ENCODE measurements around the gene SPTAN1.

SPTAN1 gene

DNA sequence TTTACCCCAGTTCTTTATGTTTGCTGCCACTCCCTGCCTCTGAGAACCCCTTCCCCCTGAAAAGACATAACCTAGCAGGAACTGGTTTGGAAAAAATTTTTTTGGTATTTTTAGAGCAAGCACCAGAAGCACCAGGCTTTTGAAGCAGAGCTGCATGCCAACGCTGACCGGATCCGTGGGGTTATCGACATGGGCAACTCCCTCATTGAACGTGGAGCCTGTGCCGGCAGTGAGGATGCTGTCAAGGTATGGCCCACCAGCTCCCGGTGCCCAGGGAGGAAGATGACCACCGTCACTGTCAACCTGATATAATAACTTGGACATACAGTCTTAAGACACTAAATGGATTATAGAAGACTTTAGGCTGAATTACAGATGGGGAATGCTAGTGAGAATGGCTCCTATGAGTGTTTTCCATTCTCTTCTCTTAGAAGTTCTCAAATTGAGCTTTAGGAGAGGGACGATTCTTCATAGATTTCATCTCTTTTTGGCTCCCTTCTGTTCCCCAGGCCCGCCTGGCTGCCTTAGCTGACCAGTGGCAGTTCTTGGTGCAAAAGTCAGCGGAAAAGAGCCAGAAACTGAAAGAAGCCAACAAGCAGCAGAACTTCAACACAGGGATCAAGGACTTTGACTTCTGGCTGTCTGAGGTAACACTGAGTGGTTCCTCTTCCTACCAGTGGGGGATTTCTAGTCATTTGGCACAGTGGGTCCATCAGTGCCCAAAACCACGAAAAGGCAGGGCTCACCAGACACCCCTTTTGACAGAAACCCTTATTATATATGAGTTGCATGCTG, 59.4 kb downstream of the SPTAN1 start:
- Histone ChIP-seq H4K91ac (ENCODE audit: low read depth, low read length, poor library complexity) (no peak overlapping the region), H3K9ac (ENCODE audit: low read depth, low read length, poor library complexity) (no peak overlapping the region), H3K4ac (ENCODE audit: low read length) (no peak overlapping the region), H3K27ac (replicated peaks; ENCODE audit: low read length) (no peak overlapping the region), H3K23ac (ENCODE audit: low read depth, low read length, poor library complexity) (no peak overlapping the region), H3K4me1 (ENCODE audit: control insufficient read depth in 2 of 2, insufficient read depth in 1 of 2, low read depth in 1 of 2, low read length in 2 of 2) (no peaks in the 10 kb centered on the region), H2BK15ac (ENCODE audit: low read length) (no peak overlapping the region), H3K4me2 (ENCODE audit: insufficient read depth, low read length, poor library complexity, severe bottlenecking) (no peak overlapping the region), H3K27me3 (ENCODE audit: control insufficient read depth in 3 of 3, insufficient read depth in 3 of 3, low read depth in 1 of 3, low read length in 3 of 3) (no peaks in the 10 kb centered on the region), H2BK12ac (ENCODE audit: low read length) (no peak overlapping the region), H2BK120ac (ENCODE audit: low read depth, low read length) (no peak overlapping the region), H2AFZ (ENCODE audit: low read length) (no peak overlapping the region), H3K79me1 (ENCODE audit: low read depth, low read length) (no peaks in the 10 kb centered on the region), H2AK5ac (ENCODE audit: low read depth, low read length) (no peak overlapping the region), H3K9me3 (replicated peaks in 1 of 2; ENCODE audit: control insufficient read depth in 2 of 2, insufficient read depth in 1 of 2, low read depth in 1 of 2, low read length in 2 of 2) (no peaks in the 10 kb centered on the region), H3K14ac (ENCODE audit: low read length) (no peak overlapping the region), H3K36me3 (replicated peaks in 1 of 2; ENCODE audit: control insufficient read depth in 2 of 2, insufficient read depth in 2 of 2, low read length in 2 of 2) (peaks cover 55 to 99% of the 10 kb centered on the region in 2 donors), H3K4me3 (ENCODE audit: low read length in 2 of 2) (no peak overlapping the region), H3K18ac (ENCODE audit: low read length) (no peak overlapping the region), H4K8ac (ENCODE audit: low read depth, low read length) (no peak overlapping the region), H2BK5ac (ENCODE audit: low read length) (no peak overlapping the region)
- WGBS, 2 donors (ENCODE audit: extremely low coverage in 2 of 2, insufficient read length in 2 of 2, insufficient replicate concordance in 1 of 2), result no CpG with 5 or more reads among the region's 12 CpGs
- no peak for DNase-seq (ENCODE audit: low spot score)

GRCh38 chr9:128614728-128615127, 62.3 kb downstream of the SPTAN1 start:
- H2AK5ac ChIP-seq (ENCODE audit: low read depth, low read length), result no peak overlapping the region
- no CpG with 5 or more reads among the region's 1 CpG for WGBS, 2 donors (ENCODE audit: extremely low coverage in 2 of 2, insufficient read length in 2 of 2, insufficient replicate concordance in 1 of 2)
- no peak overlapping the region for H3K27ac ChIP-seq (replicated peaks; ENCODE audit: low read length)
- H3K36me3 ChIP-seq (replicated peaks in 1 of 2; ENCODE audit: control insufficient read depth in 2 of 2, insufficient read depth in 2 of 2, low read length in 2 of 2), result peaks cover 61 to 98% of the 10 kb centered on the region in 2 donors
- H2BK120ac ChIP-seq (ENCODE audit: low read depth, low read length), result no peak overlapping the region
- H3K4me2 ChIP-seq (ENCODE audit: insufficient read depth, low read length, poor library complexity, severe bottlenecking), result no peak overlapping the region
- no peak overlapping the region for H2BK12ac ChIP-seq (ENCODE audit: low read length)
- no peak overlapping the region for H2BK15ac ChIP-seq (ENCODE audit: low read length)
- no peaks in the 10 kb centered on the region for H3K79me1 ChIP-seq (ENCODE audit: low read depth, low read length)
- H3K4ac ChIP-seq (ENCODE audit: low read length), result no peak overlapping the region
- H3K27me3 ChIP-seq (ENCODE audit: control insufficient read depth in 3 of 3, insufficient read depth in 3 of 3, low read depth in 1 of 3, low read length in 3 of 3), result no peaks in the 10 kb centered on the region
- H3K4me3 ChIP-seq (ENCODE audit: low read length in 2 of 2), result no peak overlapping the region
- no peak overlapping the region for H2BK5ac ChIP-seq (ENCODE audit: low read length)
- H4K8ac ChIP-seq (ENCODE audit: low read depth, low read length), result no peak overlapping the region
- DNase-seq (ENCODE audit: low spot score), result no peak
- no peak overlapping the region for H3K23ac ChIP-seq (ENCODE audit: low read depth, low read length, poor library complexity)
- no peak overlapping the region for H4K91ac ChIP-seq (ENCODE audit: low read depth, low read length, poor library complexity)
- no peaks in the 10 kb centered on the region for H3K4me1 ChIP-seq (ENCODE audit: control insufficient read depth in 2 of 2, insufficient read depth in 1 of 2, low read depth in 1 of 2, low read length in 2 of 2)
- H3K14ac ChIP-seq (ENCODE audit: low read length), result no peak overlapping the region
- H2AFZ ChIP-seq (ENCODE audit: low read length), result no peak overlapping the region
- no peaks in the 10 kb centered on the region for H3K9me3 ChIP-seq (replicated peaks in 1 of 2; ENCODE audit: control insufficient read depth in 2 of 2, insufficient read depth in 1 of 2, low read depth in 1 of 2, low read length in 2 of 2)
- no peak overlapping the region for H3K18ac ChIP-seq (ENCODE audit: low read length)
- H3K9ac ChIP-seq (ENCODE audit: low read depth, low read length, poor library complexity), result no peak overlapping the region

- no peaks in the 10 kb centered on the region for H3K27me3 ChIP-seq (ENCODE audit: control insufficient read depth in 3 of 3, insufficient read depth in 3 of 3, low read depth in 1 of 3, low read length in 3 of 3)
- DNase-seq (ENCODE audit: low spot score), result no peak
- H3K4me1 ChIP-seq (ENCODE audit: control insufficient read depth in 2 of 2, insufficient read depth in 1 of 2, low read depth in 1 of 2, low read length in 2 of 2), result no peaks in the 10 kb centered on the region
- WGBS, 2 donors (ENCODE audit: extremely low coverage in 2 of 2, insufficient read length in 2 of 2, insufficient replicate concordance in 1 of 2), result no CpG with 5 or more reads among the region's 12 CpGs
- no peak overlapping the region for H2AFZ ChIP-seq (ENCODE audit: low read length)
- H4K91ac ChIP-seq (ENCODE audit: low read depth, low read length, poor library complexity), result no peak overlapping the region
- H2AK5ac ChIP-seq (ENCODE audit: low read depth, low read length), result no peak overlapping the region
- peaks cover 61 to 98% of the 10 kb centered on the region in 2 donors for H3K36me3 ChIP-seq (replicated peaks in 1 of 2; ENCODE audit: control insufficient read depth in 2 of 2, insufficient read depth in 2 of 2, low read length in 2 of 2)
- no peaks in the 10 kb centered on the region for H3K79me1 ChIP-seq (ENCODE audit: low read depth, low read length)
- no peak overlapping the region for H3K4me3 ChIP-seq (ENCODE audit: low read length in 2 of 2)
- no peak overlapping the region for H3K18ac ChIP-seq (ENCODE audit: low read length)
- H2BK15ac ChIP-seq (ENCODE audit: low read length), result no peak overlapping the region
- H3K9ac ChIP-seq (ENCODE audit: low read depth, low read length, poor library complexity), result peak overlapping the region; percentile 34
- no peak overlapping the region for H3K4ac ChIP-seq (ENCODE audit: low read length)
- H2BK120ac ChIP-seq (ENCODE audit: low read depth, low read length), result no peak overlapping the region
- H2BK5ac ChIP-seq (ENCODE audit: low read length), result no peak overlapping the region
- no peak overlapping the region for H2BK12ac ChIP-seq (ENCODE audit: low read length)
- H4K8ac ChIP-seq (ENCODE audit: low read depth, low read length), result no peak overlapping the region
- H3K9me3 ChIP-seq (replicated peaks in 1 of 2; ENCODE audit: control insufficient read depth in 2 of 2, insufficient read depth in 1 of 2, low read depth in 1 of 2, low read length in 2 of 2), result no peaks in the 10 kb centered on the region
- no peak overlapping the region for H3K23ac ChIP-seq (ENCODE audit: low read depth, low read length, poor library complexity)
- H3K14ac ChIP-seq (ENCODE audit: low read length), result no peak overlapping the region
- H3K27ac ChIP-seq (replicated peaks; ENCODE audit: low read length), result no peak overlapping the region
- no peak overlapping the region for H3K4me2 ChIP-seq (ENCODE audit: insufficient read depth, low read length, poor library complexity, severe bottlenecking)
Measured at GRCh38 chr9:128615571-128615970, 63.2 kb downstream of the SPTAN1 start.

DNA sequence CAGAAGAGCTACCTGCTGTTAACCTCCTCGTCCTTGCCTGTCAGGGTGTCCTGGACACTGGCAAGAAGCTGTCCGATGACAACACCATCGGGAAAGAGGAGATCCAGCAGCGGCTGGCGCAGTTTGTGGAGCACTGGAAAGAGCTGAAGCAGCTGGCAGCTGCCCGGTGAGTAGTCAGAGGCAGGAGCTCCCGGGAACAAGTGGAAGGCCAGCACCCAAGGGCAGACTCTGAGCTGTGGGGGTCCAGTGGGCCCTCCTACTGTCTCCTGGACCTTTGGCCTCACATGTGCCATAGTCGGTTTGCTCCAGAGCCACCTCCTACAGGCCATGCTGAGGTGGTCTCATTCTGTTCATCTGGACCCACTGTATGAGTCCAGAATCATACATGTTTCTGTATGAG, 65.6 kb downstream of the SPTAN1 start:
- Histone ChIP-seq H3K4me2 (ENCODE audit: insufficient read depth, low read length, poor library complexity, severe bottlenecking) (no peak overlapping the region), H3K14ac (ENCODE audit: low read length) (no peak overlapping the region), H3K27me3 (ENCODE audit: control insufficient read depth in 3 of 3, insufficient read depth in 3 of 3, low read depth in 1 of 3, low read length in 3 of 3) (no peaks in the 10 kb centered on the region), H3K18ac (ENCODE audit: low read length) (no peak overlapping the region), H3K4me1 (ENCODE audit: control insufficient read depth in 2 of 2, insufficient read depth in 1 of 2, low read depth in 1 of 2, low read length in 2 of 2) (no peaks in the 10 kb centered on the region), H2BK15ac (ENCODE audit: low read length) (no peak overlapping the region), H4K8ac (ENCODE audit: low read depth, low read length) (no peak overlapping the region), H2AK5ac (ENCODE audit: low read depth, low read length) (no peak overlapping the region), H3K4ac (ENCODE audit: low read length) (no peak overlapping the region), H3K9me3 (replicated peaks in 1 of 2; ENCODE audit: control insufficient read depth in 2 of 2, insufficient read depth in 1 of 2, low read depth in 1 of 2, low read length in 2 of 2) (no peaks in the 10 kb centered on the region), H3K27ac (replicated peaks; ENCODE audit: low read length) (no peak overlapping the region), H3K36me3 (replicated peaks in 1 of 2; ENCODE audit: control insufficient read depth in 2 of 2, insufficient read depth in 2 of 2, low read length in 2 of 2) (peaks cover 61 to 98% of the 10 kb centered on the region in 2 donors), H2BK12ac (ENCODE audit: low read length) (no peak overlapping the region), H2BK120ac (ENCODE audit: low read depth, low read length) (no peak overlapping the region), H4K91ac (ENCODE audit: low read depth, low read length, poor library complexity) (no peak overlapping the region), H2BK5ac (ENCODE audit: low read length) (no peak overlapping the region), H3K9ac (ENCODE audit: low read depth, low read length, poor library complexity) (no peak overlapping the region), H3K23ac (ENCODE audit: low read depth, low read length, poor library complexity) (no peak overlapping the region), H3K4me3 (ENCODE audit: low read length in 2 of 2) (no peak overlapping the region), H2AFZ (ENCODE audit: low read length) (no peak overlapping the region), H3K79me1 (ENCODE audit: low read depth, low read length) (no peaks in the 10 kb centered on the region)
- no CpG with 5 or more reads among the region's 8 CpGs for WGBS, 2 donors (ENCODE audit: extremely low coverage in 2 of 2, insufficient read length in 2 of 2, insufficient replicate concordance in 1 of 2)
- DNase-seq (ENCODE audit: low spot score), result no peak
